Measurements from ENCODE around the gene PDSS1. TPM values are rescaled to one million over a fixed set of nuclear protein-coding genes. Genes with fewer than 3 reads are reported as not detected.
A peak's percentile ranks its signal among the peaks of the same experiment; 100 is the strongest.

PDSS1 gene
- total and polyA plus RNA-seq, 2 of the 13 experiments (the other 11 are each of a cell fraction or from before 2014, with no cell fraction given): 18.7 to 19.3 TPM

- TF ChIP-seq ARID5B (CRISPR knock-in tag; IDR thresholded peaks at IDR 0.05) (no peak), ZEB1 (IDR thresholded peaks at IDR 0.05; ENCODE audit: insufficient replicate concordance, low read depth) (no peak), TFDP1 (CRISPR knock-in tag; IDR thresholded peaks at IDR 0.05; ENCODE audit: borderline replicate concordance) (no peak), ZNF879 (CRISPR knock-in tag; IDR thresholded peaks at IDR 0.05) (no peak), ZNF672 (CRISPR knock-in tag; IDR thresholded peaks at IDR 0.05) (no peak), ZNF337 (CRISPR knock-in tag; IDR thresholded peaks at IDR 0.05; ENCODE audit: borderline replicate concordance, low read depth) (no peak)
Measured at GRCh38 chr10:26662864-26663263, 34.6 kb upstream of the PDSS1 start (continued).

GRCh38 chr10:26665080-26666048 is 32.1 kb upstream of the PDSS1 start:
- H3K4me2 ChIP-seq (ENCODE audit: low read depth, low read length): no peak overlapping the region
- DNase-seq (ENCODE audit: low spot score) (no peak), FAIRE-seq (no peak), ATAC-seq (no peak)
- no peak overlapping the region for H3K27ac ChIP-seq (ENCODE audit: extremely low read length, insufficient read depth, low read length)
- no peak overlapping the region for H3K4me3 ChIP-seq (replicated peaks in 1 of 3; ENCODE audit: insufficient read depth in 1 of 3, low read depth in 2 of 3, low read length in 3 of 3)
- WGBS (ENCODE audit: low lambda C conversion rate): 15% methylated on average over 5 of the region's 7 CpGs
- H4K20me1 ChIP-seq (ENCODE audit: insufficient read depth, low read length): no peaks in the 10 kb centered on the region
- H3K4me1 ChIP-seq (ENCODE audit: insufficient read depth, low read length): no peaks in the 10 kb centered on the region
- H3K79me2 ChIP-seq (ENCODE audit: insufficient read depth, low read length): no peaks in the 10 kb centered on the region
- ChIA-PET POLR2A (no interaction called here), CTCF (ENCODE audit: low intra/inter-chr PET ratio, low total read pairs) (no interaction called here)
- H3K36me3 ChIP-seq (replicated peaks in 1 of 2; ENCODE audit: control insufficient read depth in 1 of 2, insufficient read depth in 2 of 2, low read length in 2 of 2): no peaks in the 10 kb centered on the region
- intact Hi-C loops (cut with micrococcal nuclease; ENCODE audit: unreplicated experiment): no loop called here
- no TSS peak for BruUV-seq (replicated peaks)
- H2AFZ ChIP-seq (ENCODE audit: low read length): no peak overlapping the region
- H3K9ac ChIP-seq (ENCODE audit: insufficient read depth, low read depth, low read length): no peak overlapping the region
- H3K9me3 ChIP-seq (ENCODE audit: low read length): no peaks in the 10 kb centered on the region
- in situ Hi-C loops (cut with HindIII; ENCODE audit: extremely low pct_ligation_motif_present, low pct_unique_long_range_greater_than_20kb): no loop called here
- no peaks in the 10 kb centered on the region; a peak in 1 of 5 replicates for H3K27me3 ChIP-seq (ENCODE audit: control insufficient read depth in 1 of 2, insufficient read depth in 2 of 2, low read length in 2 of 2)
- peak; percentile 62; the same call in 1 of the 2 replicates for TF ChIP-seq CEBPB (IDR thresholded peaks at IDR 0.05; ENCODE audit: borderline replicate concordance, low read depth, low read length)
- TF ChIP-seq ATF7 (IDR thresholded peaks at IDR 0.05): peak; percentile 55
- TF ChIP-seq ATF7 (CRISPR knock-in tag; IDR thresholded peaks at IDR 0.05): no peak
- TF ChIP-seq ATRX (CRISPR knock-in tag; IDR thresholded peaks at IDR 0.05; ENCODE audit: borderline replicate concordance): no peak

Data from HepG2 (cell line).